Measurements from ENCODE around the gene CIDEA. TPM values are rescaled to one million over a fixed set of nuclear protein-coding genes. Genes with fewer than 3 reads are reported as not detected.

The CIDEA gene
- total RNA-seq, 4 donors from 2014 or later: not detected

DNA sequence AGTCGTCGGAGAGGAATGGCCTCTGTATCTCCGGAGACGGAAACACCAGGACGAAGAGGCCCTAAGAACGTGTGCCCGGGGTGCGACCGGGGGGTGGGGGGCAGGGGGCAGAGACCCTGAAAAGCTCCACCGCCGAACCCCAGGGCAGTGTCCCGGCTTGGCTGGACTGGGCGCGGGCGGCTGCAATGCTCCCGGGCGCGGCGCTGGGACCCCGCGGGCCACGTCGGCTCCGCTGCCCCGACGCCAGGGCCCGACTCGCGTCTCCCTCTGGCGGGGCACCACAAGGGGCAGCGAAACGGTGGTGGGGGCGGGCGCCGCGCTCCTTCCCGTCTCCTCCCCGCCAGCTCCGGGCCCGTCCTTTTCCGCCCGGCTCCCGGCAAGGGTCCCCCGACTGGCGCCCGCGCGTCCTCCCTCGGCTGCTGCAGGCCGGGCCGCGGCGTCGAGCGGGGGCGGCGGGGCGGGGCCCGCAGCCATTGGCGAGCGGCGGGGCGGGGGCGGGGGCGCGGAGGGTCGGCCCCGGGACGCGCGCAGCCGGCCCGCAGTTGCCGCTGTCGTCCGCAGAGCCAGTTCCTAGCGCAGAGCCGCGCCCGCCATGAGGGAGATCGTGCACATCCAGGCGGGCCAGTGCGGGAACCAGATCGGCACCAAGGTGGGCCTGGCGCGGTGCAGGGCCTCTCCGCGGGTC, 53.7 kb downstream of the CIDEA start, which contains the start of gene TUBB6:
Gene TUBB6 (plus strand): TSS at position 541 of the 685 bp plus-strand sequence. CDS start 52 bp downstream, at position 593.
- TF ChIP-seq, protein P1, sequence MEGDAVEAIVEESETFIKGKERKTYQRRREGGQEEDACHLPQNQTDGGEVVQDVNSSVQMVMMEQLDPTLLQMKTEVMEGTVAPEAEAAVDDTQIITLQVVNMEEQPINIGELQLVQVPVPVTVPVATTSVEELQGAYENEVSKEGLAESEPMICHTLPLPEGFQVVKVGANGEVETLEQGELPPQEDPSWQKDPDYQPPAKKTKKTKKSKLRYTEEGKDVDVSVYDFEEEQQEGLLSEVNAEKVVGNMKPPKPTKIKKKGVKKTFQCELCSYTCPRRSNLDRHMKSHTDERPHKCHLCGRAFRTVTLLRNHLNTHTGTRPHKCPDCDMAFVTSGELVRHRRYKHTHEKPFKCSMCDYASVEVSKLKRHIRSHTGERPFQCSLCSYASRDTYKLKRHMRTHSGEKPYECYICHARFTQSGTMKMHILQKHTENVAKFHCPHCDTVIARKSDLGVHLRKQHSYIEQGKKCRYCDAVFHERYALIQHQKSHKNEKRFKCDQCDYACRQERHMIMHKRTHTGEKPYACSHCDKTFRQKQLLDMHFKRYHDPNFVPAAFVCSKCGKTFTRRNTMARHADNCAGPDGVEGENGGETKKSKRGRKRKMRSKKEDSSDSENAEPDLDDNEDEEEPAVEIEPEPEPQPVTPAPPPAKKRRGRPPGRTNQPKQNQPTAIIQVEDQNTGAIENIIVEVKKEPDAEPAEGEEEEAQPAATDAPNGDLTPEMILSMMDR (IDR thresholded peaks at IDR 0.05): peak in 2 of 4 experiments; percentile 0 to 15
- peak; percentile 72 to 80 for TF ChIP-seq POLR2A (IDR thresholded peaks at IDR 0.05)
- H3K36me3 ChIP-seq: no peaks in the 10 kb centered on the region
- peaks cover 0 to 14% of the 10 kb centered on the region in 2 donors for H3K4me1 ChIP-seq
- H3K27ac ChIP-seq: peak within 1 kb of the TSS; percentile 97 to 99
- H3K27me3 ChIP-seq: no peaks in the 10 kb centered on the region
- intact Hi-C loops (cut with DNase I; ENCODE audit: low total_unique reads): loop anchor here (5.0 kb wide), 1 partner anchor 36 kb away; no protein-coding TSS in a partner anchor
- peak; percentile 78 to 83 for DNase-seq
- peak within 1 kb of the TSS; percentile 67 to 73 for H3K4me3 ChIP-seq
- H3K9me3 ChIP-seq: peaks cover 0 to 14% of the 10 kb centered on the region in 2 donors

DNA sequence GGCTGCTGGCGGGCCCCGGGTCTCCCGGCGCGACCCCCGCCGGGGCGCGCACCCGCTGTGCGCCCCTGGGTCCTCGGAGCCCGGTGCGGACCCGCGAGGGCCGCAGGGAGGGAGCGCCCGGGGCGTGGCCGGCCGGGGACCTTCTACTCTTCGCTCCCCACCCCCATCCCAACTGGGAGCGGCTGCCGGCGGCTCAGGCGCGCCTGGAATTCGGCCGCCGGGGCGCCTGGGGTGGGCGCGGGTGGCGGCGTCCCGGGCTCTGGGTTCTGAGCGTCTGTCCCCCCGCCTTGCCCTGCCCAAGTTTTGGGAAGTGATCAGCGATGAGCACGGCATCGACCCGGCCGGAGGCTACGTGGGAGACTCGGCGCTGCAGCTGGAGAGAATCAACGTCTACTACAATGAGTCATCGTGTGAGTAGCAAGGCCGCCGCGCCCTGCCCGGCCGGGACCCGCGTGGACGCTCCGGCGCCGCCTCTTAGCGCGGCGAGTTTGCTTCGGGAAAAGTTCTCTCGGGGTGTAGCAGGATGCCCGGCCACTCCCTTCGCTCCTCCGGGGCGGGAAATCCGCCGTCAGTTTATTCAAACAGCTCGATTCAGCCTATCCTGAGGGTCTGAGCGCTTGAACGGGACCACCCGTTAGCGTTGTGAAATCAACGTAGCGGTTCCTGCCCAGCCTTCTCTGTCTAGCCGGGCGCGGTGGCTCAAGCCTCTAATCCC, 54.4 kb downstream of the CIDEA start:
- H3K4me1 ChIP-seq: peaks cover 0 to 14% of the 10 kb centered on the region in 2 donors
- intact Hi-C loops (cut with DNase I; ENCODE audit: low total_unique reads): loop anchor here (5.0 kb wide), 1 partner anchor 36 kb away; no protein-coding TSS in a partner anchor

DNA sequence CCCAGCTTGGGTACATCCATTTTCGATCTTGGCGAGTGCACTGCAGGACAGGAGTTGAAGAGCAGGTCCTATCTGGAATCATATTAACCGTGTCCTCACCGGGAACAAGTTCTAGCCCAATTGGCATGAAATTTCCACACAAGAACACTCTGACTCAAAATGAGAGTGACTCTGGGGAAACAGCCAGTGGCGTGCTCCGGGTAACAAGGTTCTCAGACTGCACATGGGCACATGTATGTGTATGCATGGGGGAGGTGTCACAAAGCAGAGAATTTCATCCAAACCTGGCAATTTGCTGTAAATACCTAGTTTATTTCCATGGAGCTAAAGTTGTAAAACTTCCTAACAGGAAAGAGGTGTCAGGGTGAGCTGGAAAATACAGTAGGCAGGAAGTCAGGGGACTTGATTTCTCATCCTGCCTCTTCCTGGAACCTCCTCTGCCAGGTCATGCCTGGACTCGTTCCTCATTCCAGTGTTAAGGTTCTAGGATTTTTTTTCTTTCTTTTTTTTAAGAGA, 55.6 kb downstream of the CIDEA start:
- Histone ChIP-seq H3K36me3 (no peaks in the 10 kb centered on the region), H3K4me1 (peaks cover 0 to 14% of the 10 kb centered on the region in 2 donors), H3K27ac (peak overlapping the region; percentile 97 to 99), H3K4me3 (peak overlapping the region; percentile 67 to 73), H3K27me3 (no peaks in the 10 kb centered on the region), H3K9me3 (peaks cover 0 to 14% of the 10 kb centered on the region in 2 donors)
- no peak for DNase-seq
- TF ChIP-seq POLR2A (IDR thresholded peaks at IDR 0.05): no peak
- TF ChIP-seq, protein P1 (IDR thresholded peaks at IDR 0.05): no peak
- intact Hi-C loops (cut with DNase I; ENCODE audit: low total_unique reads): loop anchor here (5.0 kb wide), 1 partner anchor 37 kb away; no protein-coding TSS in a partner anchor

More for the DNA sequence above, 54.4 kb downstream of the CIDEA start:
- H3K27me3 ChIP-seq: no peaks in the 10 kb centered on the region
- peak; percentile 88 to 90 for DNase-seq
- TF ChIP-seq, protein P1 (IDR thresholded peaks at IDR 0.05): no peak
- peak; percentile 46 to 66 for TF ChIP-seq POLR2A (IDR thresholded peaks at IDR 0.05)
- H3K4me3 ChIP-seq: peak overlapping the region; percentile 67 to 73
- H3K27ac ChIP-seq: peak overlapping the region; percentile 97 to 99
- no peaks in the 10 kb centered on the region for H3K36me3 ChIP-seq
- peaks cover 0 to 14% of the 10 kb centered on the region in 2 donors for H3K9me3 ChIP-seq

DNA sequence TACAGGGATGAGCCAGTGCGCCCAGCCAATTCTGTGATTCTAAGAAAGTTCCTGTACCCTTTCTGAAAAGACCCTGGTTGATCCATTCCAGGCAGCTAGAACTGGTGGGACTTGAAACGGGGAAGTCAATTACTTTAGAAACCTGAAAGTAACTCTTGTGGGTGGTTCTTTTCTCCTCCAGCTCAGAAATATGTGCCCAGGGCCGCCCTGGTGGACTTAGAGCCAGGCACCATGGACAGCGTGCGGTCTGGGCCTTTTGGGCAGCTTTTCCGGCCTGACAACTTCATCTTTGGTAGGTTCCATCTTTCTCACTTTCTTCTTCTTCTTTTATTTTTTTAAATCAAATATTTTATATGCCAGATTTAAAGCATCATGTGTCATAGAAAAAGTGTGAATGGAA, 56.6 kb downstream of the CIDEA start:
- H3K4me3 ChIP-seq: no peak overlapping the region
- intact Hi-C loops (cut with DNase I; ENCODE audit: low total_unique reads): no loop called here
- DNase-seq: no peak

More for the DNA sequence above, 56.6 kb downstream of the CIDEA start:
- TF ChIP-seq POLR2A (IDR thresholded peaks at IDR 0.05): no peak
- TF ChIP-seq, protein P1 (IDR thresholded peaks at IDR 0.05): no peak
- Histone ChIP-seq H3K27me3 (no peaks in the 10 kb centered on the region), H3K4me1 (peaks cover 0 to 15% of the 10 kb centered on the region in 2 donors), H3K9me3 (peaks cover 0 to 14% of the 10 kb centered on the region in 2 donors), H3K36me3 (no peaks in the 10 kb centered on the region), H3K27ac (peak overlapping the region in 1 of 2 donors; percentile 20)

Data from uterus (tissue), 4 donors.